ENCODE data around the gene NUP93.

- TF ChIP-seq EZH2 (IDR thresholded peaks at IDR 0.05; ENCODE audit: borderline replicate concordance, low read depth, low read length, severe bottlenecking), result no peak
- no peak for TF ChIP-seq CTCF (IDR thresholded peaks at IDR 0.05; ENCODE audit: borderline replicate concordance, extremely low read depth, low read length, poor library complexity, severe bottlenecking)
Observed at GRCh38 chr16:56711862-56712261, 18.1 kb upstream of the NUP93 start.

Data from DND-41 (cell line).